Amygdala (tissue), 56 donors: ENCODE results near the gene CCDC107.

Experiments
- DNase-seq, 56 donors: peaks; one replicate each; lab custom pipeline; 2025; lab: John Stamatoyannopoulos, UW

CCDC107 gene

DNA sequence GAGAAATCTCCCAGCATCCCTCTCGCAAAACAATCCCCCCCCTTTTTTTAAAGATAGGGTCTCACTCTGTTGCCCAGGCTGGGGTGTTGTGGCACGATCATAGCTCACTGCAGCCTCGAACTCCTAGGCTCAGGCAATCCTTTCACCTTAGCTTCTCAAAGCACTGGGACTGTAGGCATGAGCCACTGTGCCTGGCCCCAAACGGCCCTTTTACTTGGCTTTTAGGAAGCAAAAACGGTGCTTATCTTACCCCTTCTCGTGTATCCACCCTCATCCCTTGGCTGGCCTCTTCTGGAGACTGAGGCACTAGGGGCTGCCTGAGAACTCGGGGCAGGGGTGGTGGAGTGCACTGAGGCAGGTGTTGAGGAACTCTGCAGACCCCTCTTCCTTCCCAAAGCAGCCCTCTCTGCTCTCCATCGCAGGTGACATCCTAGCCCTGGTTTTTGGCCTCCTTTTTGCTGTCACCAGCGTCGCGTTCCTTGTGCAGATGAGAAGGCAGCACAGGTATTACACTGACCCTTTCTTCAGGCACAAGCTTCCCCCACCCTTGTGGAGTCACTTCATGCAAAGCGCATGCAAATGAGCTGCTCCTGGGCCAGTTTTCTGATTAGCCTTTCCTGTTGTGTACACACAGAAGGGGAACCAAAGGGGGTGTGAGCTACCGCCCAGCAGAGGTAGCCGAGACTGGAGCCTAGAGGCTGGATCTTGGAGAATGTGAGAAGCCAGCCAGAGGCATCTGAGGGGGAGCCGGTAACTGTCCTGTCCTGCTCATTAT lies 22.4 kb downstream of the CCDC107 start:
- no peak for DNase-seq

DNA sequence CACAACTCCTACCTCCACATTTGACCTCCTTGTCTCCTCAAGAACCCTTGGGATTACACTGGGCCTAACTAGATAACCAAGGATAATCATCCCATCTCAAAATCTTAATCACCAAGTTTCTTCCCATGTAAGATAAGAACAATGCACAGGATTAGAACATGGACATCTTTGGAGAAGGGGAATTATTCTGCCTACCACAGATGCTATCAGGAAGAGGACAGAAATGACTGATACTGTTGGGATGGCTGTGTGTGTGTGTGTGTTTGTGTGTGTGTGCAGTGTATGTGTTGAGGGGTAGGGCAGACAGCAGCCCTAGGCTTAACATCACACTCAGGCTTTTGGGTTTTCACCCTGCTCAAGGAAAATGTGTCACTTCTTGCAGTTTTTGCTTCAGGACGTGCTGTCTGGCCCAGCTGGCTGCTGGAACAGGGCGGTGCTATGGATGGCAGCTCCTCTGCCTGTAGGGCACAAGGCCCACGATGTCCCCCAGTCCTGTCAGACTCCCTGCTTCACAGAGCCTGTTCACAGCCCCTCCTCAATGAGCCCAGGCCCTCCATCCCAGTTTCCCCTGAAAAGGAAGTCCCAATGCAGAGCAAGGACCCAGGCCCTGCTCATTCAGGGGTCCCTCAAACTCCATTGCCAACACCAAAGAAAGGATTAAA lies 23.4 kb downstream of the CCDC107 start:
- DNase-seq: no peak

DNA sequence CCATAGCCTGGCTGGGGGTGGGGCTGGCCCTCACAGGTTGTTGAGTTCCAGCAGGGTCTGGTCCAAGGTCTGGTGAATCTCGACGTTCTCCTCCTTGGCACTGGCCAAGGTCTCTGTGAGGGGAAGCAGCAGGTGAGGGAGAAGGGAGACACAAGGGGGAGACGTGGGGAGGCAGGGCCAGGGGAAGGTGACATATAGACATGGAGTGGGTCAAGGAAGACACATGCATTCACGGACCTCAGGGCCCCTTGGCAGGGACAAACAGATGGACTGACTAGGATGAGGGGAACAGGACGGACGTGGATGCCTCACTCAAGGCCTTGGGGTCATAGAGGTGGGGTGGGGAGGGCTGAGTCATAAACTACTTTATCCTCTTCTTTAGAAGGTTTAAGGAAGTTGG lies 24.0 kb downstream of the CCDC107 start:
- no peak for DNase-seq

DNA sequence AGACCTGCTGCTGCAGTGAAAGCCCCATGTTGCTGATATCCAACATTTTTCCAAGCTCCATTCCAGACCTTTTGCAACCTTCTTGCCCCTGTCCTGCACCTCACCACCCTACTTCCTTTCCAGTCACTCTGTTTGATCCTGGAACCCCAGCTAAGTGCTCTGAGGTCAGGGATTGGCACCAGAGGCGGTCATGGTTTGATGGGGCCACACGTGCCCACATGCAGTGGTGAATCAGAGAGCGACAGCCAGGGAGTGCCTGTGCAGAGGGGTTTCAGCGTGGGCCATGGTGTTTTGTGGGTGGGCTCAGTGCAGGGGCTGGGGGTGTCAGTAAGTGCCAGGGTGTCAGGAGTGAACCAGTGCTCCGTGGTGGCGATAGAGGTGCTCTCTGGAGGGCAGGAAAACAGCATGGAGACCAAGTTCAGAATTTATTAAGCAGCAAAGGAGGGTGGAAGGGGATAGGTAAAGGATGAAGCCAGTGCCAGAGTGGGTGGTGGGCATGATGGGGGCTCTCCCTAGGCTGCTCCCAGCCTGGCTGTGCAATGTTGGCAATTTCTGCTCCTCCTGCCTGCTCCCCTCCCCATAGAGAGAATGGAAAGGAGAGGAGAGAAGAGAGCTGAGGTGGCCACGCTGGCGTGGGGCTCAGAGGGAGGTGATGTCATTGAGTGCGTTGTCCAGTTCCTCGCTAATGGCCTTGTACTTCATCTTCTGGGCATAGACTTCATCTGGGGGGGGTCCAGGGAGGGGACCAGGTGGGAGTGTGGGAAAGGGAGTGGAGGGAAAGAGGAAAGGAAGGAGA lies 24.6 kb downstream of the CCDC107 start:
- no peak for DNase-seq

DNA sequence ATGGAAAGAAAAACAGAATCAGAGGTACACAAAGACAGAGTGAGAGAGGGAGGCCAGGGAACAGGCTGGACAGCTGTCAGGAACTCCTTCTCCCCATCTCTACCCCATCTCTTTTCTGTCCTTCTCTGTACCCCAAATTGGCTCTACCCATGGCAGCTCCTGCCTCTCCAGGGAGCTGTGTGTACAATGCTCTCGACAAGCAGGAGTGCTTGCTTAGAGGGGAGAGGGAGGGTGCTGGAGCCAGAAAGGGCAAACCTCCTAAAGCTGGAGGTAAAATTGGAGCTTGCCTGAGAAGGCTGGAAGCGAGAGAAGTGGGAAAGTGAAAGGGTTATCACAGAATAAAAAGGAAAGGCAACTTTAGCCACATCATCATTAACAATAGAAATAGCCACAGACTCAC lies 25.2 kb downstream of the CCDC107 start:
- no peak for DNase-seq

DNA sequence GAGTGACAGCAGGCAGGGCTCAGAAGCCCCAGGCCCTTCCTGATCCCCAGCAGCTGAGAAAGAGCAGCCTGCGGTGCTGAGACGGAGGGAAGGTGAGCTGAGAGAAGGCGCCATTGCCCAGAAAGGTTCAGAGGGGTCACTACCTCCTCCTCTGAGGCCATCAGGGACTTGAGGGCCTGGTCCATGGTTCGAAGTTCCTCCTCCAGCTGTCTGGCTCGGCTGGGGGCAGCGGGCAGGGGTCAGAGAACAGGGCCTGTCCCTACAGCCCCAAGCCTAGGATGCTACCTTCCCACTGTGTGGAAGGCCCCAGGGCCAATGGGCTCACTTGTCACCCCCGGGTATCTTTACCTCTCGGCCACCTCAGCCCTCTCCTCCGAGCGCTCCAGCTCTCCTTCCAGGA lies 26.8 kb downstream of the CCDC107 start:
- no peak for DNase-seq

DNA sequence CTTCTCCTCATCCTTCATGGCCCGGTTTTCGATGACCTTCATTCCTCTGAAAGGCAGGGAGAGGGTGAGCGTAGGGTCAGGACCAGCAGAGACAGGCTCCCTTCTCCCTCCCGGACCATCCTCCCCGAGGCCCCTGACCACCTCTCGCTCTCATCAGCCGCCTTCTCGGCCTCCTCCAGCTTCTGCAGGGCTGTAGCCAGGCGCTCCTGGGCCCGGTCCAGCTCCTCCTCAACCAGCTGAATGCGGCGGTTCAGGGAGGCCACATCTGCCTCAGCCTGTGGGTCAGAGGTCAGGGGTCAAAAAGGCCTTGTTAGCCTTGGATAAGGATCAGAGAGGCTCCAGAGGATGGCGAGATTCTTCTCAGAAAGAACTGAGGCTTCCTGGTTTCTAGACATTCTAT lies 27.4 kb downstream of the CCDC107 start:
- no peak for DNase-seq

DNA sequence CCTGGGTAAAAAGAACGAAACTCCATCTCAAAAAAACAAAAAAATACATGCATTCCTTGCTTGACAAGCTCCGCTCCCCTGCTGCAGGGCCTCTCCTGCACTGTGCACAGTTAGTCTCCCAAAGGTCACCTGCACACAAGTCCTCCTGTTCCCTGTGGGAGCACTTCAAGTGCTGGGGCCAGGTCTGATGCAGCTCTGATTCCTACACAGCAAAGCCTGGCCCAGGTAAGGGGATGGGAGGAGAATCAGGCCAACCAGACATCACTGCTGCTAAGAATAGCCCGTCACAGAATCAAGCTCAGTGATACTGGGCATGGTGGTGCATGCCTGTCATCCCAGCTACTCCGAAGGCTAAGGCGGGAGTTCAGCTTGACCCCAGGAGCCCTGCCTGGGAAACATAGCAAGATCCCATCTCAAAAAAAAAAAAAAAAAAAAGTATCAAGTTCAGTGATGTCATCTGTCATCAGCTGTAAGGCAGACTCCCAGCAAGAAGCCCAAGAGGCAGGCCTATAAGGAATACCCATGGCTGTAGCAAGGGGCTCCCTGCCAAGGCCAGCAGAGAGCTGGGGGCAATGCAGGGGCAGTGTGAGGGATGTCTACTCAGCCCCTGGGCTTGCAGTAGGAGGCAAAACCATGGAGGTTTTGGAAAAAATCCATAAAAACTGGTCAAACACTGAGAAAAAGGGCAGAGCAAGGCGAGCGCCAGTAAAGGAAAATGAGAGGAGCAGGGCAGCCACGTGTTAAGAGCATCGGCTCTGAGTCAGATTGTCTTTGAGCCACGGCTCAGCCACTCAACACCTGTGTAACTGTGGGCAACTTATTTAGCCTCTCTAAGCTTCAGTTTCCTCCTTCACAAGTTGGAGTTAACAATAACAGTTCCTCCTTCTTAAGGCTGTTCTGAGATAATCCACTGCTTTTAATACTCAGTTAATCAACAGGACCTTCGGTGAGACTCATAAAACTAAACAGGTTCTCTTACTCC lies 28.4 kb downstream of the CCDC107 start:
- DNase-seq: no peak

DNA sequence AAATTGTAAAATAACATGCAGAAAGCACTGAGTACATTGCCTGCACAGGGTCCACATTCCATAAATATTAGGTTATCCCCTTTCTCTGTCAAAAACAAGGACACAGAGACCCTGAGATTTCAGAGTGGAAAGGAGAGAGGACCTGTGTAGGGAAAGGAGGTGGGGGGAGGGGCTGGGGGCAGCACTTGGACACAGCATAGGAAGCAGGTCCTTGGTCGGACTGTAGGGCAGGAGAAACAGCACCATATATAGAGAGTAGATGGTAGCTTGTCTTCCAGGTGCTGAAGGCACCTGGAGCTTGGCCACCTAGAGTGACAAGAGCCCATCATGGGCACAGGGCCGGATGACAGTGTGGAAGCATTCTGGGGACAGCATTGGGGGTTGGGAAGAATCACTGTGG lies 29.2 kb downstream of the CCDC107 start:
- no peak for DNase-seq

DNA sequence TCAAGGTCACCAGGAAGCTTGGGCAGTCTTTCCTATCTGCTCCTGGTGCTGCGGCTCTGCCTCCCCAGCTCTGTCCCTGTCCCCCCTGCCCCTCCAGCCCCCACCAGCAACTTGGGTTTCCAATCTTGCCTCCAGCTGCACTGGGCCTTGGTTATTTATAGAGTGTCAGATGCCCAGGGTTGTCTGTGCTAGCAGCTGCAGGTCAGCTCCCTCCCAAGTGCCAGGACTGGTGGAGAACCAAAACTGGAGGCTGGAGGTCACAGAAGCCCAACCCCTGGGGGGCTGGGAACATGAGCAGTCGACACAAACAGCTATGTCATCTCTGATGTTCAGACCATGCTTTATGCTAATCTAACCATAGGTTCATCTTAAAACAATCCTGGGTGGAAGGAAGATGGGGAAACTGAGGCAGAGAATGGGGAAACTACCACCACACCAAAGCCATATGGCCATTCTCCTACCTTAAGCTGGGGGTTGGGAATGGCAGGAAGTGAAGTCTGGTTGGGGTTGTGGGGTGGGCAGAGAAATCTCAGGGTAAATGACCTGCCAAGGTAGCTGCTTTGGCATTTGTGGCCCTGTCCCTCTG lies 30.0 kb downstream of the CCDC107 start:
- no peak for DNase-seq

DNA sequence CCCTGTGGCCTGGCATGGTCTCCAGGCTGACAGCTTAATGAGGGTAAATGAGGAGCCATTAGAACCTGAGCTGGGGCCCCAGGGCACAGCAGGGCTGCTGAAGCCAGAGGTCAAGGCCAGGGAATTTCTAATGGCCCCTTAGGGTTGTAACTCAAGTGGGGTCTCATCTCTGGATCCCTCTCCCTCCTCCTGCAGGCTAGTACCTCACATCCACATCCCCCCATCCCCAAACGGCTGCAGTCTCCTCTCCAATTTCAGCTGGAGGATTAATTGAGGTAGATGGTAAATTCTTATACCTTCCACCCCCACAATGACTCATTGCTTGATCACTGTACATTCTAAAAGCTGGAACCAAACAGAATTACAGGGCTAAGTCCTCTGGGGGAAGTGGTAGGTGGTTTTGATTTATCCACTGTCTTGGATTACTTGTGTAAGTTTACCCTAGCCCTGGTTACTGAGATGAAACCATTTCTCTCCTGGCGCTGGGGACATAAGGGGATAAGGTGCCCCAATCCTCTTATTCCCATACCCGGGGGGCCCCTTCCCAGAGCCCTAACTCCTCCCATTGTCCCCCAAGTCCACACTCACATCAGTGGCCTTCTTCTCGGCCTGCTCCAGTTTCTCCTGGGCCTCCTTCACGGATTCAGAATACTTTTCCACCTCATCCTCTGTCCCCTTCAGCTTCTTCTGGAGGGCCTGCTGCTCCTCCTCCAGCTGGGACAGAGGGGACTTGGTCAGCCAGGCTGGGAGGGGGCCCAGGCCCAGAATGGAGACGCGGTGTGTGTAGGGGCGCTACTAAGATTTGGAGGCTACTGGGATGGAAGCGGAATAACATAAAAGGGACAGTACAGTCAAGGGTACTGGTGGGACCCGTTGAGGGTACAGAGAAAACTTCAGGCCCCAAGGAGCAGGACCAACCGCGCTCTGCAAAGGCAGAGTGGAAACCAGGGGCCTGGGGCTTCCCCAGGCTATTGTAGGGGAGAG lies 30.8 kb downstream of the CCDC107 start:
- peak in 2 of 56 donors; percentile 3 to 9 for DNase-seq

DNA sequence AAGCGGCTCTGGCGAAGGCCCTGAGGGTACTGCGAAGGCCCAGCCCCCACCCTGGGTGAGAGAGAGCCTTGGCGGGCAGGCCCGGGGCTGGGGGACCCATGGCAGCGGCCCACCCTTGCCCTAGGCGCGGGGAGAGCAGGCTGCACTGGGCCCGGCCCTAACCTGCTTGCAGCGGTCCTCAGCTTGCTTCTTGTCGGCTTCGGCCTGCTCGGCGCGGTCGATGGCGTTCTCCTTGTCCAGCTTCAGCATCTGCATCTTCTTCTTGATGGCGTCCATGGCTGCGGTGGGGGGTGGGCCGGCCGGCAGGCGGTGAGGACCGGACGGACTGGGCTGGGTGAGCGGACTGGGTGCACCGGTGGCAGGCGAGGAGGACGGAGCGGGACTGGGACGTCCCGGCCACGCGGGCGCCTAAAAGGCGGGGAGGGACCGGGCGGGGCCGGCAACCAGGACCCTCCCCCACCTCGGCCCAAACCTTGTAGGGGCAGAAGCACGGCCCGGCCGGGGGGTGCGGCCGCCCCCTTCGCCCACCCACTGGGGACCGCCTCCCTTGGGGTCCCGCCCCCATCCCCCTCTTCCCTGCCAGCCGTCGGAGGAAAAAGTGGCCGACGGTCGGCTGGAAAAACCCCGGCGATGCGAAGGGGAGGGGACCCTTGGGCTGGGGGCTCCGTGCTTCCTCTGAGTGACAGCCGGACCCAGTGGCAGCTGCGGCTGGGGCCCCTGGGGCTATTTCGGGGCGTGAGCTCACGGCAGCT lies 31.6 kb downstream of the CCDC107 start, which contains the start of gene TPM2:
Gene TPM2, minus strand, starts transcription at position 384 of the 752 bp plus-strand sequence. Its CDS starts 108 bp downstream, at position 276.
- DNase-seq: no peak

DNA sequence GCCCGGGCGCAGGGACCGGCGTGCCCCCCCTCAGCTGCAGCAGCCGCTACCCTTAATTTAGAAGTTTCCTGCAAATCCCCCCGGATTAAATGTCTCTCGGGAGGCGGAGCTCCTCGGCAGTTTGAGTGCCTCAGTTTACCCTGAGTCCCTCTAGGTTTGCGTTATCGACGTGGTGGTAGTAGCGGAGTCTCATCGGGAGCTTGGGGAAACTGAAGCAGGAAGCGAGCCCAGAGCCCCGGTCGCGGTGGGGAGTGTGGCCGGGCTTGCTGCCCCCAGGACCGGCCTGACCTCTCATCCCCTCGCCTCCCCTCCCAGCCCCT lies 32.2 kb downstream of the CCDC107 start:
- DNase-seq: no peak

DNA sequence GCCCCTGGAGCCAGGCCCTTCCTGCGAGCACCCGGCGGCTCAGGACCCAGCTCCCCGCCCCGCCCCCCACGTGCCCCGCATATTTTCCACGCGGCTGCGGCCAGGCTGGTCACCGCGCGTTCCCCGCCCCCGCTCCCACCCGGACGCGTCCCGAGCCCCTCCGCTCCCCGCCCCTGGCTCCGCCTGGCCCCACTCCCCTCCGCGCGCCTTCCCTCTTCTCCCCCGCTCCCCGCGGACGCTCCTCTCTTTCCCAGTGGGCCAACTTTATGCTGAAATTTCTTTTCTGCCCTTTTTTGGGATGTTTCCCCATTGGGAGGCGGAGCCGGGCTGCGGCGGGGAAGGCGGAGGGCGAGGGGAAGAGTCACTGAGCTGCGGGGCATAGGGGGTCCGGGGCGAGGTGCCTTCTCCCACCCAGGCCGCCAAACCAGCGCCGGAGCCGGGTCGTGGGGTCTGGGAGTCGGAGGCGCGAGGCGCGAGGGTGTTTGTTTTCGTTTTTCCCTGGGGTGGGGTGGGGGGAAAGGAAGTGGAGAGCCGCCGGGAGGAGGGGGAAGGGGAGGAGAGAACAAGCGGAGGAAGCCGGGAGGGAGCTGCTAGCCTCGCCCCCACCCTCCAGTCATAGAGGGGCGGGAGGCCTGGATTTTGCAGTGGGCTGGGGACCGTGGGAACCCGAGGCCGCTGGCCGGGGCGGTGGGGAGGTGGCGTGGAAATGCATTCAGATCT lies 32.7 kb downstream of the CCDC107 start:
- DNase-seq: peak in 32 of 56 donors; percentile 16 to 70 (median 38)

DNA sequence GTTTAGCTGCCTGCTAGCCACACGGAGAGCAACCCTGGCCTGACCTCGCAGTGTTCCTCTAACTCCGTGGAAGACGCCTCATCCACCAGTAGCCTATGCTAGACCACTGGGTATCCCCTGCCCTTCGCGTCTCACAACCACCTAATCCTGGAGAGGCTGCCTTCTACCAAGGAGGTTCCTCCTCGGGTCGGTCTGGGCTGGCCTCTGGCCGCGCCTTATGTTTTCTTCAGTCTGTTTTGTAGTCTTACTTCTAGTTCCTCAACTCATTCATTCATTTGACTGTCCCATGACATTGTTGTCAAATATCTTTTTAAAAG lies 33.2 kb downstream of the CCDC107 start:
- DNase-seq: peak in 3 of 56 donors; percentile 39 to 56 (median 43)

DNA sequence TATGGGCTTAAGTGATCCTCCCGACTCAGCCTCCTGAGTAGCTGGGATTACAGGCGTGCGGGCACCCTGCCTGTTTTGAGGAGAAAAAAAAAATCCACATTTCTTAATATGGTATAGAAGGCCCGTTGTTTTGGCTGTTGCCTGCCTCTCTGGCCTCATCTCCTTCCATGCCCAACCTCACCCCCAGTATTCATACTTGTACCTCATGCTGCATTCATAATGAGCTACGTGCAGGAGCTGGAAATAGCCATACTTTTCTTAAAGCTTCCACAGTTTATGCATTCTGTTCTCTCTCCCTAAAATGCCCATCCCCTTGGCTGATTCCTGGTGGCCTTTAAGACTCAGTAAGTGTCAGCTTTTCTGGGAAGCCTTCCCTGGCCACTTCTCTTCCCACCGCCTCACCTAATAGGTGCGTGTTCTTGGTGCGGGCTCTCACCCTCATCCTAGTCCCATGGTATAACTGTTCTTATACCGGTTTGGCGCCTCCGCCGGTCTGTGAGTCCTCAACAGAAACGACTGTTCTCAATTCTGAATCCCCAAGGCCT lies 33.7 kb downstream of the CCDC107 start:
- DNase-seq: no peak

DNA sequence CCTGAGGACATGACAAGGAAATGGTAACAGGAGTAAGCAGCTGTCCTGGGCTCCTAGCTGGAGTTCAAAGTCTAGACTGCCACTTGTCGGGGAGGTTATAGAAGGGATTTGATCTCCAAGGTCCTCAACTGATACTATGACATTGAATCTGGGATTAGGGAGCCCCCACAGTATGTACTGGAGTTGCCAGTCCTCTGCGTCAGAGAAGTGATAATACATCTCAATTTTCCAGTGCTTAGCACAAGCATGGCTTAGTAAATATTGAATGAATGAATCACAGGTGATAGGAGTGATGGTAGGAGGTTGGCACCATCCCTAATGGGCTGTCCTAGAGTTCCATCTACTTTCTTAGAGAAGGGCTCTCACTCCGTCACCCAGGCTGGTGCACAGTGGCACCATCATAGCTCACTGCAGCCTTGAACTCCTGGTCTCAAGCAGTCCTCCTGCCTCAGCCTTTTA lies 37.9 kb downstream of the CCDC107 start:
- no peak for DNase-seq
